SK-N-SH (cell line): ENCODE measurements around the gene CTNNB1. TPM values are rescaled to one million over a fixed set of nuclear protein-coding genes. Genes with fewer than 3 reads are reported as not detected.

Experiments
- CTCF ChIA-PET: fragments of 300-600, 350-600 bp; formaldehyde crosslinking; extraction: SDS; loops from one replicate; lab custom pipeline; 2021; lab: Yijun Ruan, JAX
- POLR2A ChIA-PET: fragments of 350-600 bp; sonication (Branson Sonifier 250); formaldehyde crosslinking; extraction: SDS; loops from one replicate; lab custom pipeline; 2020; ENCODE audit warnings: antibody characterized with exemption, inconsistent platforms; lab: Yijun Ruan, JAX
- DNase-seq: peaks from one replicate; pipeline ENCODE4 v3.0.0; 2012
- H2AFZ ChIP-seq: fragments of 200-600 bp; sonication (generic); 2 replicates; pipeline ENCODE4 v1.8.1; 2016; ENCODE audit warnings: antibody characterized with exemption, mild to moderate bottlenecking, low read depth
- H3F3A ChIP-seq: fragments of 200-600 bp; sonication (generic); replicated peaks from 2 replicates; pipeline ENCODE3; 2016; ENCODE audit warnings: antibody characterized with exemption, mild to moderate bottlenecking; ENCODE audit not compliant: insufficient read depth
- H3K27ac ChIP-seq, 2 experiments: fragments of 200-500 bp in 1 of 2; fragments of 200-600 bp in 1 of 2; sonication (Bioruptor generic) in 1 of 2; sonication (generic), shearing (Covaris generic) in 1 of 2; 2 replicates each; pipeline versions ENCODE4 v1.5.1 to v1.6.1; 2014 to 2016; ENCODE audit warnings: low read depth in 2 of 2, inconsistent platforms in 1 of 2, low read length in 1 of 2, mild to moderate bottlenecking in 1 of 2, mixed read lengths in 1 of 2
- H3K27me3 ChIP-seq: fragments of 200-600 bp; sonication (generic), shearing (Covaris generic); 2 replicates; pipeline ENCODE4 v1.6.1; 2016; ENCODE audit warnings: mixed run types; ENCODE audit not compliant: insufficient read depth
- H3K36me3 ChIP-seq, 2 experiments: fragments of 200-500 bp in 1 of 2; fragments of 200-600 bp in 1 of 2; sonication (Bioruptor generic) in 1 of 2; sonication (generic) in 1 of 2; replicated peaks in 1 of 2; 2 replicates each; pipeline versions ENCODE3 to v1.5.1; 2014 to 2016; ENCODE audit warnings: low read length in 1 of 2, mild to moderate bottlenecking in 1 of 2; ENCODE audit not compliant: insufficient read depth in 2 of 2, control insufficient read depth in 1 of 2
- H3K4me1 ChIP-seq, 2 experiments: fragments of 200-500 bp in 1 of 2; fragments of 200-600 bp in 1 of 2; sonication (Bioruptor generic) in 1 of 2; sonication (generic), shearing (Covaris generic) in 1 of 2; 2 replicates each; pipeline versions ENCODE4 v1.5.1 to v1.6.1; 2014 to 2016; ENCODE audit warnings: low read depth in 1 of 2, low read length in 1 of 2, mixed run types in 1 of 2; ENCODE audit not compliant: insufficient read depth in 2 of 2, control insufficient read depth in 1 of 2
- H3K4me2 ChIP-seq: fragments of 200-600 bp; sonication (generic), shearing (Covaris generic); 2 replicates; pipeline ENCODE4 v1.6.1; 2017; ENCODE audit warnings: mixed run types
- H3K4me3 ChIP-seq, 2 experiments: fragments of 200-500 bp in 1 of 2; fragments of 200-600 bp in 1 of 2; sonication (Bioruptor generic) in 1 of 2; sonication (generic), shearing (Covaris generic) in 1 of 2; 2 replicates each; pipeline versions ENCODE4 v1.5.1 to v1.8.1; 2014 to 2016; ENCODE audit warnings: low read depth in 2 of 2, inconsistent platforms in 1 of 2, low read length in 1 of 2, mild to moderate bottlenecking in 1 of 2, mixed read lengths in 1 of 2, moderate library complexity in 1 of 2
- H3K79me2 ChIP-seq: fragments of 200-600 bp; sonication (generic); 2 replicates; pipeline ENCODE4 v1.8.1; 2017; ENCODE audit warnings: mild to moderate bottlenecking; ENCODE audit not compliant: insufficient read depth
- H3K9ac ChIP-seq: fragments of 200-600 bp; sonication (generic); 2 replicates; pipeline ENCODE4 v1.6.1; 2017; ENCODE audit warnings: mixed run types
- H3K9me2 ChIP-seq: fragments of 200-600 bp; sonication (generic); 2 replicates; pipeline ENCODE4 v1.6.1; 2017; ENCODE audit warnings: mixed run types
- H3K9me3 ChIP-seq: fragments of 200-600 bp; sonication (generic); 2 replicates; pipeline ENCODE4 v1.6.1; 2017; ENCODE audit warnings: mixed run types, mild to moderate bottlenecking, moderate library complexity
- H4K20me1 ChIP-seq: fragments of 200-600 bp; sonication (generic); 2 replicates; pipeline ENCODE4 v1.6.1; 2017; ENCODE audit warnings: mild to moderate bottlenecking, mixed run types; ENCODE audit not compliant: insufficient read depth
- CTCF ChIP-seq: fragments of 200-600 bp; sonication (generic); IDR thresholded peaks from 2 replicates; pipeline ENCODE4 v1.6.1; 2017; ENCODE audit warnings: antibody characterized with exemption, mild to moderate bottlenecking, moderate library complexity
- EP300 ChIP-seq, 2 experiments: IDR thresholded peaks; 2 replicates each; pipeline versions ENCODE4 v1.4.0 to v1.6.1; 2012; ENCODE audit warnings: borderline replicate concordance in 1 of 2, low read depth in 1 of 2, low read length in 1 of 2
- FOXJ3 ChIP-seq: sonication (generic); formaldehyde crosslinking; IDR thresholded peaks from 2 replicates; pipeline ENCODE4 v1.5.1; 2020; ENCODE audit warnings: mild to moderate bottlenecking, missing genetic modification reagents
- FOXM1 ChIP-seq: IDR thresholded peaks from 2 replicates; pipeline ENCODE4 v1.4.0; 2012; ENCODE audit warnings: low read depth, mild to moderate bottlenecking
- GATA2 ChIP-seq: sonication (generic); formaldehyde crosslinking; IDR thresholded peaks from 2 replicates; pipeline ENCODE4 v1.5.0; 2020; ENCODE audit warnings: mild to moderate bottlenecking, missing genetic modification reagents
- IRF3 ChIP-seq: fragments of 150-350 bp; IDR thresholded peaks from 2 replicates; pipeline ENCODE4 v1.6.1; 2016; ENCODE audit warnings: mild to moderate bottlenecking, low read depth, low read length
- JUND ChIP-seq: IDR thresholded peaks from 2 replicates; pipeline ENCODE4 v1.4.0; 2012
- MAX ChIP-seq: IDR thresholded peaks from 2 replicates; pipeline ENCODE4 v1.4.0; 2012; ENCODE audit warnings: low read depth
- MXI1 ChIP-seq: IDR thresholded peaks from 2 replicates; pipeline ENCODE4 v1.6.1; 2012; ENCODE audit warnings: mild to moderate bottlenecking, low read depth, low read length, improper control_type of control experiment
- NFIC ChIP-seq: IDR thresholded peaks from 2 replicates; pipeline ENCODE4 v1.4.0; 2012; ENCODE audit warnings: borderline replicate concordance
- NRF1 ChIP-seq: IDR thresholded peaks from 2 replicates; pipeline ENCODE4 v1.6.1; 2012; ENCODE audit warnings: low read depth, mild to moderate bottlenecking, low read length
- PBX3 ChIP-seq: IDR thresholded peaks from 2 replicates; pipeline ENCODE4; 2012
- RXRA ChIP-seq: IDR thresholded peaks from 2 replicates; pipeline ENCODE4 v1.4.0; 2012; ENCODE audit warnings: low read depth, mild to moderate bottlenecking, borderline replicate concordance
- SIN3A ChIP-seq: IDR thresholded peaks from 2 replicates; pipeline ENCODE4 v1.6.1; 2012; ENCODE audit warnings: low read depth, mild to moderate bottlenecking, low read length, moderate library complexity, borderline replicate concordance
- TAF1 ChIP-seq: IDR thresholded peaks from 2 replicates; pipeline ENCODE4 v1.6.1; 2012; ENCODE audit warnings: low read depth, mild to moderate bottlenecking, low read length, moderate library complexity, borderline replicate concordance
- TCF12 ChIP-seq: IDR thresholded peaks from 2 replicates; pipeline ENCODE4 v1.4.0; 2012
- USF1 ChIP-seq: IDR thresholded peaks from 2 replicates; pipeline ENCODE4 v1.4.0; 2012; ENCODE audit warnings: low read depth, borderline replicate concordance
- YY1 ChIP-seq: IDR thresholded peaks from 2 replicates; pipeline ENCODE4 v1.4.0; 2012; ENCODE audit warnings: low read depth, mild to moderate bottlenecking
- ZBTB33 ChIP-seq: IDR thresholded peaks from 2 replicates; pipeline ENCODE4 v1.4.0; 2012; ENCODE audit warnings: low read depth, borderline replicate concordance
- WGBS: methylation state at CpG from one replicate; pipeline ENCODE4 v1.1.6; 2017; ENCODE audit warnings: low lambda C conversion rate; 5-methylcytosine and 5-hydroxymethylcytosine counted together
- polyA plus RNA-seq, 3 experiments: library from polyadenylated mRNA; depleted of rRNA; stranded (reverse); fragments of >200 nt; gene quantifications; 2 replicates each; pipeline ENCODE4 v1.2.3, GENCODE V29; 2012

Gene CTNNB1
- polyA plus RNA-seq, 1 of the 3 experiments (the other 2 are of a cell fraction): 178 TPM

- no peaks in the 10 kb centered on the region for H3K9me2 ChIP-seq
- no peak for DNase-seq
- POLR2A ChIA-PET: no interaction called here
- H2AFZ ChIP-seq: no peak overlapping the region
- no peaks in the 10 kb centered on the region for H3K79me2 ChIP-seq
- no peak overlapping the region for H3K27ac ChIP-seq
- peaks cover 0 to 16% of the 10 kb centered on the region in 2 experiments for H3K36me3 ChIP-seq
- H3F3A ChIP-seq: no peaks in the 10 kb centered on the region
- CTCF ChIA-PET: no interaction called here
- no peak overlapping the region for H3K4me2 ChIP-seq
- 91% methylated on average over 3 of the region's 3 CpGs for WGBS
- H3K9ac ChIP-seq: no peak overlapping the region
- H3K27me3 ChIP-seq: no peaks in the 10 kb centered on the region
- no peak overlapping the region for H3K4me3 ChIP-seq
- H3K4me1 ChIP-seq: peaks cover 0 to 8% of the 10 kb centered on the region in 2 experiments; a peak in 1 of 4 replicates
- H4K20me1 ChIP-seq: no peaks in the 10 kb centered on the region
- TF ChIP-seq MAX (no peak), ZBTB33 (no peak), CTCF (no peak), RXRA (no peak)
- no peaks in the 10 kb centered on the region for H3K9me3 ChIP-seq
Observed at GRCh38 chr3:41248525-41248924, 49.2 kb downstream of the CTNNB1 start.

- WGBS: 75% methylated on average over 1 of the region's 3 CpGs
- DNase-seq: no peak
Observed at GRCh38 chr3:41249318-41249717, 50.0 kb downstream of the CTNNB1 start.

More at GRCh38 chr3:41249318-41249717, 50.0 kb downstream of the CTNNB1 start:
- H3K4me2 ChIP-seq: no peak overlapping the region
- POLR2A ChIA-PET: no interaction called here
- H4K20me1 ChIP-seq: no peaks in the 10 kb centered on the region
- H2AFZ ChIP-seq: no peak overlapping the region
- H3K36me3 ChIP-seq: peaks cover 0 to 11% of the 10 kb centered on the region in 2 experiments
- no peak overlapping the region for H3K9ac ChIP-seq
- CTCF ChIA-PET: no interaction called here
- TF ChIP-seq NFIC (no peak), YY1 (no peak), MXI1 (no peak), FOXM1 (no peak), USF1 (no peak), JUND (no peak), PBX3 (no peak), CTCF (no peak), EP300 (IDR thresholded peaks at IDR 0.05; ENCODE audit: borderline replicate concordance in 1 of 2, low read depth in 1 of 2, low read length in 1 of 2) (no peak), FOXJ3 (CRISPR knock-in tag) (no peak), GATA2 (no peak), IRF3 (no peak), NRF1 (no peak), TCF12 (no peak), SIN3A (no peak), TAF1 (no peak)
- TF ChIP-seq, all 33 proteins: peak for 0
- Histone ChIP-seq H3K79me2 (no peaks in the 10 kb centered on the region), H3K4me1 (peaks cover 0 to 8% of the 10 kb centered on the region in 2 experiments; a peak in 1 of 4 replicates), H3F3A (no peaks in the 10 kb centered on the region), H3K27ac (no peak overlapping the region), H3K9me2 (no peaks in the 10 kb centered on the region), H3K4me3 (no peak overlapping the region), H3K9me3 (no peaks in the 10 kb centered on the region), H3K27me3 (no peaks in the 10 kb centered on the region)
